Nephron (organoid): Measurements from ENCODE around the gene RECK.

Experiments
- H3K27ac Mint-ChIP-seq, 3 experiments: 2 replicates each; pipeline ENCODE4 v1.8.0; 2020; ENCODE audit warnings: mixed read lengths in 3 of 3, mild to moderate bottlenecking in 2 of 3, moderate library complexity in 1 of 3
- H3K27me3 Mint-ChIP-seq: 2 replicates; pipeline ENCODE4 v1.8.0; 2021; ENCODE audit warnings: low read depth, mild to moderate bottlenecking, moderate library complexity, mixed read lengths
- H3K36me3 Mint-ChIP-seq: 2 replicates; pipeline ENCODE4 v1.8.0; 2020; ENCODE audit warnings: low read depth, mixed read lengths
- H3K4me1 Mint-ChIP-seq: 2 replicates; pipeline ENCODE4 v1.8.0; 2020; ENCODE audit warnings: mixed read lengths
- H3K4me3 Mint-ChIP-seq, 3 experiments: 2 replicates each; pipeline ENCODE4 v1.8.0; 2020; ENCODE audit warnings: mild to moderate bottlenecking in 3 of 3, mixed read lengths in 3 of 3, moderate library complexity in 2 of 3
- H3K9me3 Mint-ChIP-seq: 2 replicates; pipeline ENCODE4 v1.8.0; 2020; ENCODE audit warnings: mixed read lengths
- CTCF ChIP-seq, 3 experiments: fragments of 200-600 bp; sonication (generic); IDR thresholded peaks; one replicate each; pipeline ENCODE4 v1.5.0; 2021; ENCODE audit warnings: antibody characterized with exemption in 3 of 3; ENCODE audit not compliant: unreplicated experiment in 3 of 3

Gene RECK

GRCh38 chr9:36164989-36165388 is 128.3 kb downstream of the RECK start:
- Mint-ChIP-seq H3K9me3 (no peaks in the 10 kb centered on the region), H3K36me3 (no peaks in the 10 kb centered on the region), H3K27ac (peak overlapping the region; percentile 99 to 100 (median 100)), H3K27me3 (no peaks in the 10 kb centered on the region), H3K4me1 (peaks cover 63% of the 10 kb centered on the region), H3K4me3 (peak overlapping the region; percentile 58 to 80 (median 79))
- TF ChIP-seq CTCF (IDR thresholded peaks at IDR 0.05; ENCODE audit: unreplicated experiment in 3 of 3) = no peak

GRCh38 chr9:36165826-36166167 is 129.1 kb downstream of the RECK start:
- H3K36me3 Mint-ChIP-seq = no peaks in the 10 kb centered on the region
- peaks cover 56% of the 10 kb centered on the region for H3K4me1 Mint-ChIP-seq
- no peak for TF ChIP-seq CTCF (IDR thresholded peaks at IDR 0.05; ENCODE audit: unreplicated experiment in 3 of 3)
- no peaks in the 10 kb centered on the region for H3K9me3 Mint-ChIP-seq
- peak overlapping the region in 2 of 3 experiments; percentile 79 to 80 for H3K4me3 Mint-ChIP-seq
- no peaks in the 10 kb centered on the region for H3K27me3 Mint-ChIP-seq
- peak overlapping the region; percentile 38 to 99 (median 88) for H3K27ac Mint-ChIP-seq

GRCh38 chr9:36166168-36166927 is 129.6 kb downstream of the RECK start:
- H3K4me1 Mint-ChIP-seq = peaks cover 51% of the 10 kb centered on the region
- H3K9me3 Mint-ChIP-seq = no peaks in the 10 kb centered on the region
- peak overlapping the region; percentile 50 to 80 (median 79) for H3K4me3 Mint-ChIP-seq
- H3K36me3 Mint-ChIP-seq = no peaks in the 10 kb centered on the region
- H3K27ac Mint-ChIP-seq = peak overlapping the region in 2 of 3 experiments; percentile 83 to 99
- H3K27me3 Mint-ChIP-seq = no peaks in the 10 kb centered on the region
- TF ChIP-seq CTCF (IDR thresholded peaks at IDR 0.05; ENCODE audit: unreplicated experiment in 3 of 3) = peak; percentile 94 to 99 (median 98)

GRCh38 chr9:36169166-36169565 is 132.5 kb downstream of the RECK start, which contains the start of gene CCIN:
CCIN (plus strand) TSS chr9:36169388; CDS start chr9:36169503, 115 bp downstream.
- H3K4me1 Mint-ChIP-seq = peaks cover 24% of the 10 kb centered on the region
- H3K4me3 Mint-ChIP-seq = no peak within 1 kb of the TSS
- H3K36me3 Mint-ChIP-seq = no peaks in the 10 kb centered on the region
- H3K27me3 Mint-ChIP-seq = no peaks in the 10 kb centered on the region
- H3K27ac Mint-ChIP-seq = peak within 1 kb of the TSS in 1 of 3 experiments; percentile 60
- no peak for TF ChIP-seq CTCF (IDR thresholded peaks at IDR 0.05; ENCODE audit: unreplicated experiment in 3 of 3)
- H3K9me3 Mint-ChIP-seq = no peaks in the 10 kb centered on the region

- Mint-ChIP-seq H3K27me3 (peaks cover 3% of the 10 kb centered on the region), H3K27ac (no peak overlapping the region), H3K4me1 (peaks cover 20% of the 10 kb centered on the region), H3K4me3 (no peak overlapping the region), H3K36me3 (no peaks in the 10 kb centered on the region), H3K9me3 (no peaks in the 10 kb centered on the region)
- no peak for TF ChIP-seq CTCF (IDR thresholded peaks at IDR 0.05; ENCODE audit: unreplicated experiment in 3 of 3)
Observed at GRCh38 chr9:36169708-36170107, 133.0 kb downstream of the RECK start.

- peaks cover 14% of the 10 kb centered on the region for H3K4me1 Mint-ChIP-seq
- no peak for TF ChIP-seq CTCF (IDR thresholded peaks at IDR 0.05; ENCODE audit: unreplicated experiment in 3 of 3)
- no peak overlapping the region for H3K27ac Mint-ChIP-seq
- peaks cover 3% of the 10 kb centered on the region for H3K27me3 Mint-ChIP-seq
- H3K36me3 Mint-ChIP-seq = no peaks in the 10 kb centered on the region
- no peaks in the 10 kb centered on the region for H3K9me3 Mint-ChIP-seq
- no peak overlapping the region for H3K4me3 Mint-ChIP-seq
Observed at GRCh38 chr9:36170531-36170930, 133.8 kb downstream of the RECK start.
